SK-N-SH (cell line): ENCODE data around the gene LSM14A. TPM values are rescaled to one million over a fixed set of nuclear protein-coding genes. Genes with fewer than 3 reads are reported as not detected.

Experiments
- CTCF ChIA-PET: fragments of 300-600, 350-600 bp; formaldehyde crosslinking; extraction: SDS; loops from one replicate; lab custom pipeline; 2021; lab: Yijun Ruan, JAX
- POLR2A ChIA-PET: fragments of 350-600 bp; sonication (Branson Sonifier 250); formaldehyde crosslinking; extraction: SDS; loops from one replicate; lab custom pipeline; 2020; ENCODE audit warnings: antibody characterized with exemption, inconsistent platforms; lab: Yijun Ruan, JAX
- DNase-seq: peaks from one replicate; pipeline ENCODE4 v3.0.0; 2012
- H2AFZ ChIP-seq: fragments of 200-600 bp; sonication (generic); 2 replicates; pipeline ENCODE4 v1.8.1; 2016; ENCODE audit warnings: antibody characterized with exemption, mild to moderate bottlenecking, low read depth
- H3F3A ChIP-seq: fragments of 200-600 bp; sonication (generic); replicated peaks from 2 replicates; pipeline ENCODE3; 2016; ENCODE audit warnings: antibody characterized with exemption, mild to moderate bottlenecking; ENCODE audit not compliant: insufficient read depth
- H3K27ac ChIP-seq, 2 experiments: fragments of 200-500 bp in 1 of 2; fragments of 200-600 bp in 1 of 2; sonication (Bioruptor generic) in 1 of 2; sonication (generic), shearing (Covaris generic) in 1 of 2; 2 replicates each; pipeline versions ENCODE4 v1.5.1 to v1.6.1; 2014 to 2016; ENCODE audit warnings: low read depth in 2 of 2, inconsistent platforms in 1 of 2, low read length in 1 of 2, mild to moderate bottlenecking in 1 of 2, mixed read lengths in 1 of 2
- H3K27me3 ChIP-seq: fragments of 200-600 bp; sonication (generic), shearing (Covaris generic); 2 replicates; pipeline ENCODE4 v1.6.1; 2016; ENCODE audit warnings: mixed run types; ENCODE audit not compliant: insufficient read depth
- H3K36me3 ChIP-seq, 2 experiments: fragments of 200-500 bp in 1 of 2; fragments of 200-600 bp in 1 of 2; sonication (Bioruptor generic) in 1 of 2; sonication (generic) in 1 of 2; replicated peaks in 1 of 2; 2 replicates each; pipeline versions ENCODE3 to v1.5.1; 2014 to 2016; ENCODE audit warnings: low read length in 1 of 2, mild to moderate bottlenecking in 1 of 2; ENCODE audit not compliant: insufficient read depth in 2 of 2, control insufficient read depth in 1 of 2
- H3K4me1 ChIP-seq, 2 experiments: fragments of 200-500 bp in 1 of 2; fragments of 200-600 bp in 1 of 2; sonication (Bioruptor generic) in 1 of 2; sonication (generic), shearing (Covaris generic) in 1 of 2; 2 replicates each; pipeline versions ENCODE4 v1.5.1 to v1.6.1; 2014 to 2016; ENCODE audit warnings: low read depth in 1 of 2, low read length in 1 of 2, mixed run types in 1 of 2; ENCODE audit not compliant: insufficient read depth in 2 of 2, control insufficient read depth in 1 of 2
- H3K4me2 ChIP-seq: fragments of 200-600 bp; sonication (generic), shearing (Covaris generic); 2 replicates; pipeline ENCODE4 v1.6.1; 2017; ENCODE audit warnings: mixed run types
- H3K4me3 ChIP-seq, 2 experiments: fragments of 200-500 bp in 1 of 2; fragments of 200-600 bp in 1 of 2; sonication (Bioruptor generic) in 1 of 2; sonication (generic), shearing (Covaris generic) in 1 of 2; 2 replicates each; pipeline versions ENCODE4 v1.5.1 to v1.8.1; 2014 to 2016; ENCODE audit warnings: low read depth in 2 of 2, inconsistent platforms in 1 of 2, low read length in 1 of 2, mild to moderate bottlenecking in 1 of 2, mixed read lengths in 1 of 2, moderate library complexity in 1 of 2
- H3K79me2 ChIP-seq: fragments of 200-600 bp; sonication (generic); 2 replicates; pipeline ENCODE4 v1.8.1; 2017; ENCODE audit warnings: mild to moderate bottlenecking; ENCODE audit not compliant: insufficient read depth
- H3K9ac ChIP-seq: fragments of 200-600 bp; sonication (generic); 2 replicates; pipeline ENCODE4 v1.6.1; 2017; ENCODE audit warnings: mixed run types
- H3K9me2 ChIP-seq: fragments of 200-600 bp; sonication (generic); 2 replicates; pipeline ENCODE4 v1.6.1; 2017; ENCODE audit warnings: mixed run types
- H3K9me3 ChIP-seq: fragments of 200-600 bp; sonication (generic); 2 replicates; pipeline ENCODE4 v1.6.1; 2017; ENCODE audit warnings: mixed run types, mild to moderate bottlenecking, moderate library complexity
- H4K20me1 ChIP-seq: fragments of 200-600 bp; sonication (generic); 2 replicates; pipeline ENCODE4 v1.6.1; 2017; ENCODE audit warnings: mild to moderate bottlenecking, mixed run types; ENCODE audit not compliant: insufficient read depth
- MXI1 ChIP-seq: IDR thresholded peaks from 2 replicates; pipeline ENCODE4 v1.6.1; 2012; ENCODE audit warnings: mild to moderate bottlenecking, low read depth, low read length, improper control_type of control experiment
- NRF1 ChIP-seq: IDR thresholded peaks from 2 replicates; pipeline ENCODE4 v1.6.1; 2012; ENCODE audit warnings: low read depth, mild to moderate bottlenecking, low read length
- PBX3 ChIP-seq: IDR thresholded peaks from 2 replicates; pipeline ENCODE4; 2012
- POLR2AphosphoS5 ChIP-seq: IDR thresholded peaks from 2 replicates; pipeline ENCODE4 v1.6.1; 2012; ENCODE audit warnings: low read depth, low read length
- SIN3A ChIP-seq: IDR thresholded peaks from 2 replicates; pipeline ENCODE4 v1.6.1; 2012; ENCODE audit warnings: low read depth, mild to moderate bottlenecking, low read length, moderate library complexity, borderline replicate concordance
- TAF1 ChIP-seq: IDR thresholded peaks from 2 replicates; pipeline ENCODE4 v1.6.1; 2012; ENCODE audit warnings: low read depth, mild to moderate bottlenecking, low read length, moderate library complexity, borderline replicate concordance
- USF1 ChIP-seq: IDR thresholded peaks from 2 replicates; pipeline ENCODE4 v1.4.0; 2012; ENCODE audit warnings: low read depth, borderline replicate concordance
- WGBS: methylation state at CpG from one replicate; pipeline ENCODE4 v1.1.6; 2017; ENCODE audit warnings: low lambda C conversion rate; 5-methylcytosine and 5-hydroxymethylcytosine counted together
- polyA plus RNA-seq, 3 experiments: library from polyadenylated mRNA; depleted of rRNA; stranded (reverse); fragments of >200 nt; gene quantifications; 2 replicates each; pipeline ENCODE4 v1.2.3, GENCODE V29; 2012
- TF ChIP-seq, protein P1 (sequence below): IDR thresholded peaks from 2 replicates; pipeline ENCODE4 v1.6.1; 2012; ENCODE audit warnings: mild to moderate bottlenecking, low read depth, low read length, moderate library complexity
- TF ChIP-seq, protein P2 (sequence below): IDR thresholded peaks from 2 replicates; pipeline ENCODE4 v1.4.0; 2012; ENCODE audit warnings: low read depth

Gene LSM14A
- polyA plus RNA-seq, 1 of the 3 experiments (the other 2 are of a cell fraction), result 87.7 TPM

- Histone ChIP-seq H3K9ac (peak overlapping the region; percentile 59), H3K4me2 (peak overlapping the region; percentile 78), H3K36me3 (no peaks in the 10 kb centered on the region), H3K79me2 (no peaks in the 10 kb centered on the region), H3K9me2 (no peaks in the 10 kb centered on the region), H3K27me3 (no peaks in the 10 kb centered on the region), H3K4me3 (peak overlapping the region; percentile 68 to 79), H3K4me1 (no peaks in the 10 kb centered on the region; a peak in 1 of 4 replicates), H2AFZ (peak overlapping the region; percentile 98), H3K27ac (peak overlapping the region; percentile 51 to 76), H3K9me3 (no peaks in the 10 kb centered on the region), H3F3A (peaks cover 4% of the 10 kb centered on the region), H4K20me1 (no peaks in the 10 kb centered on the region)
- WGBS, result 3% methylated on average over 42 of the region's 63 CpGs
- peak; percentile 100 for DNase-seq
- CTCF ChIA-PET, result interaction anchor here (0.8 to 8.4 kb wide), 6 partner anchors 11 to 363 kb away, joined by 3 to 49 read pairs (median 5); no protein-coding TSS in a partner anchor
- POLR2A ChIA-PET, result interaction anchor here (0.7 to 1.5 kb wide), 4 partner anchors 9 to 37 kb away, joined by 3 to 8 read pairs (median 3); no protein-coding TSS in a partner anchor
- TF ChIP-seq PBX3 (peak; percentile 21; the same call in 1 of the 2 replicates), TAF1 (peak; percentile 53; the same call in 1 of the 2 replicates), USF1 (no peak), SIN3A (no peak), MXI1 (peak; percentile 76), POLR2AphosphoS5 (peak; percentile 96), NRF1 (peak; percentile 90)
- TF ChIP-seq, protein P1, sequence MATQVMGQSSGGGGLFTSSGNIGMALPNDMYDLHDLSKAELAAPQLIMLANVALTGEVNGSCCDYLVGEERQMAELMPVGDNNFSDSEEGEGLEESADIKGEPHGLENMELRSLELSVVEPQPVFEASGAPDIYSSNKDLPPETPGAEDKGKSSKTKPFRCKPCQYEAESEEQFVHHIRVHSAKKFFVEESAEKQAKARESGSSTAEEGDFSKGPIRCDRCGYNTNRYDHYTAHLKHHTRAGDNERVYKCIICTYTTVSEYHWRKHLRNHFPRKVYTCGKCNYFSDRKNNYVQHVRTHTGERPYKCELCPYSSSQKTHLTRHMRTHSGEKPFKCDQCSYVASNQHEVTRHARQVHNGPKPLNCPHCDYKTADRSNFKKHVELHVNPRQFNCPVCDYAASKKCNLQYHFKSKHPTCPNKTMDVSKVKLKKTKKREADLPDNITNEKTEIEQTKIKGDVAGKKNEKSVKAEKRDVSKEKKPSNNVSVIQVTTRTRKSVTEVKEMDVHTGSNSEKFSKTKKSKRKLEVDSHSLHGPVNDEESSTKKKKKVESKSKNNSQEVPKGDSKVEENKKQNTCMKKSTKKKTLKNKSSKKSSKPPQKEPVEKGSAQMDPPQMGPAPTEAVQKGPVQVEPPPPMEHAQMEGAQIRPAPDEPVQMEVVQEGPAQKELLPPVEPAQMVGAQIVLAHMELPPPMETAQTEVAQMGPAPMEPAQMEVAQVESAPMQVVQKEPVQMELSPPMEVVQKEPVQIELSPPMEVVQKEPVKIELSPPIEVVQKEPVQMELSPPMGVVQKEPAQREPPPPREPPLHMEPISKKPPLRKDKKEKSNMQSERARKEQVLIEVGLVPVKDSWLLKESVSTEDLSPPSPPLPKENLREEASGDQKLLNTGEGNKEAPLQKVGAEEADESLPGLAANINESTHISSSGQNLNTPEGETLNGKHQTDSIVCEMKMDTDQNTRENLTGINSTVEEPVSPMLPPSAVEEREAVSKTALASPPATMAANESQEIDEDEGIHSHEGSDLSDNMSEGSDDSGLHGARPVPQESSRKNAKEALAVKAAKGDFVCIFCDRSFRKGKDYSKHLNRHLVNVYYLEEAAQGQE, result no peak
- TF ChIP-seq, protein P2, sequence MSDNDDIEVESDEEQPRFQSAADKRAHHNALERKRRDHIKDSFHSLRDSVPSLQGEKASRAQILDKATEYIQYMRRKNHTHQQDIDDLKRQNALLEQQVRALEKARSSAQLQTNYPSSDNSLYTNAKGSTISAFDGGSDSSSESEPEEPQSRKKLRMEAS, result 0 out of 2 replicates have a peak, but pooled peaks have one; percentile 21
Measured at GRCh38 chr19:34134190-34135053, 37.9 kb upstream of the LSM14A start.
